Astrocyte of the spinal cord (primary cell): ENCODE data around the gene PSME1.

ENCODE experiments used
- DNase-seq: peaks from one replicate; pipeline ENCODE4 v3.0.0; 2011; ENCODE audit warnings: low read depth, low spot score
- H3K4me3 ChIP-seq: 2 replicates; pipeline ENCODE4 v1.5.1; 2011; ENCODE audit warnings: low read depth, mild to moderate bottlenecking, low read length, moderate library complexity
- in situ Hi-C: cut with HindIII; loops from 2 replicates; pipeline ENCODE4 v1.10.0; 2017; ENCODE audit warnings: low sequenced_read_pairs
- TF ChIP-seq, protein P1 (sequence below): IDR thresholded peaks from 2 replicates; pipeline ENCODE4 v1.5.1; 2012; ENCODE audit warnings: low read depth, mild to moderate bottlenecking, low read length, inconsistent platforms

Gene PSME1

DNA sequence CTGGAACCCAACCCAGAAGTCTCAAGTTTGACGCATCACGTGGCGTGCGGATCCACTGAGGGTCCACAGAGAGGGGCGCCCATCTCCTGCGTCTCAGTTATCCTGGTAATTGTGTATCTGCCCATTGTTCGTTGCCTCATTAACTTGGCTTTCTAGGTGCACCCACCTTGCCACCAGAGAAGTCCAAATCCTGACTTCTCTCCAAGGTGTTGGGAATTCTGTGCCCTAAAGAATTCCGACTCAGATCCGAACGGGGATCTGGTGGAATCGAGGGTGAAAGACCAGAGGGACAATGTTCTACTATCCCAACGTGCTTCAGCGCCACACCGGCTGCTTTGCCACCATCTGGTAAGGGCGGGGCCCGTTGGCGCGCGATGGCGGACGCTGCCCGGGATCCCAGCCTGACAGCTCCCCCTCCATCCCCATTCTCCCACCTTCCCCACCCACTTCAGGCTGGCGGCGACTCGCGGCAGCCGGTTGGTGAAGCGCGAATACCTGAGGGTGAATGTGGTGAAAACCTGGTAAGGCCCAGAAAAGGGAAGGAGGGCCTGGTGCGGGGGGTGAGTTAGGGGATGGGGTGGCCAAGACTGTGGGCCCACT, 36.4 kb downstream of the PSME1 start:
- TF ChIP-seq, protein P1, sequence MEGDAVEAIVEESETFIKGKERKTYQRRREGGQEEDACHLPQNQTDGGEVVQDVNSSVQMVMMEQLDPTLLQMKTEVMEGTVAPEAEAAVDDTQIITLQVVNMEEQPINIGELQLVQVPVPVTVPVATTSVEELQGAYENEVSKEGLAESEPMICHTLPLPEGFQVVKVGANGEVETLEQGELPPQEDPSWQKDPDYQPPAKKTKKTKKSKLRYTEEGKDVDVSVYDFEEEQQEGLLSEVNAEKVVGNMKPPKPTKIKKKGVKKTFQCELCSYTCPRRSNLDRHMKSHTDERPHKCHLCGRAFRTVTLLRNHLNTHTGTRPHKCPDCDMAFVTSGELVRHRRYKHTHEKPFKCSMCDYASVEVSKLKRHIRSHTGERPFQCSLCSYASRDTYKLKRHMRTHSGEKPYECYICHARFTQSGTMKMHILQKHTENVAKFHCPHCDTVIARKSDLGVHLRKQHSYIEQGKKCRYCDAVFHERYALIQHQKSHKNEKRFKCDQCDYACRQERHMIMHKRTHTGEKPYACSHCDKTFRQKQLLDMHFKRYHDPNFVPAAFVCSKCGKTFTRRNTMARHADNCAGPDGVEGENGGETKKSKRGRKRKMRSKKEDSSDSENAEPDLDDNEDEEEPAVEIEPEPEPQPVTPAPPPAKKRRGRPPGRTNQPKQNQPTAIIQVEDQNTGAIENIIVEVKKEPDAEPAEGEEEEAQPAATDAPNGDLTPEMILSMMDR = no peak
- no peak for DNase-seq
- H3K4me3 ChIP-seq = peak overlapping the region; percentile 63
- in situ Hi-C loops = no loop called here

- in situ Hi-C loops = no loop called here
- H3K4me3 ChIP-seq = peak overlapping the region; percentile 63
- TF ChIP-seq, protein P1 = no peak
- DNase-seq = no peak
Observed at GRCh38 chr14:24172871-24173281, 36.9 kb downstream of the PSME1 start.

DNA sequence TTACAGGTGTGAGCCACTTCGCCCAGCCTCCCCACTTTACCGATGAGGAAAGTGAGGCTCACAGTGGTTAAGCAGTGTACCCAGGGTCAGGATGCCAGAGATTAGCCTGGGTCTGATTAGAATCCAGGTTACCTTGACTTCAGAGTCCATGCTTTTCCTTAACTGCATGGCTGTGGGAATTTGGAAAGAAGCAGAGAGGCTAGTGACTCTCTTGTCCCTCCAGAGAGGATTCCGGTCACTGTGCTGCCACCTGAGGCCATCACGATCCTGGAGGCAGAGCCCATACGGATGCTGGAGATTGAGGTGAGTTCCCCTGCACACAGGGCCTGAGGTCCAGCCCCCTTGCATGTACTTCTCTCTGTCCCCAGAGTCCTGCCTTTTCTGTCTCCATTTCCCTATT, 40.6 kb downstream of the PSME1 start:
- in situ Hi-C loops = no loop called here
- H3K4me3 ChIP-seq = no peak overlapping the region
- no peak for DNase-seq
- TF ChIP-seq, protein P1 = no peak

GRCh38 chr14:24177041-24177825, 41.2 kb downstream of the PSME1 start:
- in situ Hi-C loops = no loop called here
- TF ChIP-seq, protein P1 = no peak
- no peak overlapping the region for H3K4me3 ChIP-seq
- DNase-seq = no peak

- TF ChIP-seq, protein P1 = no peak
- DNase-seq = no peak
- in situ Hi-C loops = no loop called here
- no peak overlapping the region for H3K4me3 ChIP-seq
Observed at GRCh38 chr14:24177891-24178290, 41.9 kb downstream of the PSME1 start.

DNA sequence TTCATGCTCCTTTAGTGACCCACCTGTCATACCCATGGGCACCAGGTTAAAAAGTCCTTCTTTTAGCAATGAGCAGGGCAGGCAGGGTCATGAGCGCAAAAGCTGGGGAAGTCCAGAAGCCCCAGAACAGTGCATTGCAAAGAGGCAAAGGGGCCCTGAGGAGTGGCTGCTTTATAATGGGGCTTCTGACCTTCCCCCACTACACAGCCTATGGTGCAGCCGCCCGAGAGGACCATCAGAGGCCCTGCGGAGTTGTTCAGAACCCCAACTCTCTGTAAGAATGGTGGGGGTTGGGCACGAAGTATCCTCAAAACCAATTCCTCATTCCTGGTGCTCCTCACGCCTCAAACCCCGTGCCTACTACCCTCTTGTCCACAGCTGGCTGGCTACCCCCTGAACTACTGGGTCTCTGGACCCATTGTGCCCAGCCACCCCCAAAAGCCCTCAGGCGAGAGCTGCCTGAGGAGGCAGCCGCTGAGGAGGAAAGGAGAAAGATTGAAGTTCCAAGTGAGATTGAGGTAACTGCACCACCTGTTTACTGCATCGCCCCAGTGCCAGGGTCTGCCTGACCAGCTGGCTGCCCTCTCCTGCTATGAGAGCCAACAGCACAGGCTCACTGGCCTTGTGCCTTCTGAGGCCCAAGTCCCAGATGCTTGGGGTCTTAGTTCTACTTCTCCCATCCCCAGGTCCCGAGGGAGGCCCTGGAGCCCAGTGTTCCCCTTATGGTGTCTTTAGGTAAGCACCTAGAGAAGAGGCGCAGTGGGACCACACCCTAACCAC, 42.6 kb downstream of the PSME1 start:
- H3K4me3 ChIP-seq = no peak overlapping the region
- TF ChIP-seq, protein P1 = no peak
- DNase-seq = no peak
- in situ Hi-C loops = no loop called here
